Right ventricle myocardium superior (tissue), 1 donor: ENCODE measurements around the gene RNF8. TPM values are rescaled to one million over a fixed set of nuclear protein-coding genes. Genes with fewer than 3 reads are reported as not detected.
"Not testable (repeated sequence)": the region's sequence is repeated elsewhere in the genome, so short reads cannot be mapped to it uniquely, and the experiment has no call there.

Source experiments
- ATAC-seq: fragments of 200-7000 bp; cut with Tn5 transposase; one replicate; pipeline ENCODE4 v1.9.1; 2020; ENCODE audit warnings: mild to moderate bottlenecking; ENCODE audit not compliant: poor library complexity
- DNase-seq: peaks from one replicate; pipeline ENCODE4 v3.0.0-alpha.2; 2020
- intact Hi-C: fragments of 100-400 bp; cut with DNase I; formaldehyde crosslinking; loops from one replicate; pipeline ENCODE4 v1.11.2; 2022
- long read RNA-seq: library from polyadenylated mRNA; unstranded; transcript quantifications from one replicate; pipeline ENCODE4 v2.0.0, GENCODE V29; 2021
- total RNA-seq: library from RNA; stranded (reverse); fragmentation: NEBNext Ultra II Directional; extraction: Animal tissue kit (Norgen Biotek cat#: 25700); gene quantifications from one replicate; pipeline ENCODE4 v1.2.1, GENCODE V29; 2021
- donor health status: DM: no; HTN: yes; CAD: no; lungs with severe emphysema.

Gene RNF8, protein sequence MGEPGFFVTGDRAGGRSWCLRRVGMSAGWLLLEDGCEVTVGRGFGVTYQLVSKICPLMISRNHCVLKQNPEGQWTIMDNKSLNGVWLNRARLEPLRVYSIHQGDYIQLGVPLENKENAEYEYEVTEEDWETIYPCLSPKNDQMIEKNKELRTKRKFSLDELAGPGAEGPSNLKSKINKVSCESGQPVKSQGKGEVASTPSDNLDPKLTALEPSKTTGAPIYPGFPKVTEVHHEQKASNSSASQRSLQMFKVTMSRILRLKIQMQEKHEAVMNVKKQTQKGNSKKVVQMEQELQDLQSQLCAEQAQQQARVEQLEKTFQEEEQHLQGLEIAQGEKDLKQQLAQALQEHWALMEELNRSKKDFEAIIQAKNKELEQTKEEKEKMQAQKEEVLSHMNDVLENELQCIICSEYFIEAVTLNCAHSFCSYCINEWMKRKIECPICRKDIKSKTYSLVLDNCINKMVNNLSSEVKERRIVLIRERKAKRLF
- total RNA-seq = 14.9 TPM
- long read RNA-seq, full-length matches to known transcripts = 44 of 55 reads
- long read RNA-seq, partial matches to known transcripts = 3 of 55 reads
- long read RNA-seq, other reads (novel, unspliced or antisense) = 8 of 55 reads

DNA sequence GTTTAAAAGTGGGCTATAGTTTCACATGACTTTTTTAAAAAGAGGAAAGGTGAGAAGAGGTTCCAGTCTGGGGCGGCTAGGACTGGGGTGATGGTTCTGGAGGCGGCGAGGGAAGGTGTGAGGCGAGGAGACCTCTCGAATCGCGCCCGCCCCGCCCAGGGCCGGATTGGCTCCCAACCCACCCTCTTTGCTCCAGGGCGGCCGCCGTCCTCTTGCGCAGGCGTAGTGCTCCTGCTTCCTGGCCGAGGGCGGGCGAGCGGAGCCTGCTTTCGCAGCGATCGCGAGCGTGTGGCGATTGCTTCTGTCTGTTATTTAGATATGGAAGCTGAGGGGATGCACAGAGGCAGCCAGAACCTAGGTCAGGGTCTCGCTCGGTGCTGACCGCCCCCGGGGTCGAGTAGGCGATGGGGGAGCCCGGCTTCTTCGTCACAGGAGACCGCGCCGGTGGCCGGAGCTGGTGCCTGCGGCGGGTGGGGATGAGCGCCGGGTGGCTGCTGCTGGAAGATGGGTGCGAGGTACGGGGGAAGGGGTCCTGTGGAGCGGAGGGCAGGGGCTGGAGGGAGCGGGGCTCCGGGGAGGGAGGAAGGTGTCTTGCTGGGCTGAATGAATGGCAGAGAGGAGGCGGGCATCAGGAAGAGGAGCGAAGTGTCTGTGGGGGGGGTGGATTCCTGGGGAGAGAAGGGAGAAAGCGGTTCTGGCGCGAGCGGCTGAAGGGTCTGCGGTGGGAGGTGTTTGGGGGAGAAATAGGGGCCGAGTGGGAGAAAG is at the start of gene RNF8:
Gene RNF8 (plus strand): TSS at position 223 of the 765 bp plus-strand sequence. CDS start 182 bp downstream, at position 405.
- DNase-seq (peak; percentile 96), ATAC-seq (peak; percentile 99)
- intact Hi-C loops = no loop called here

DNA sequence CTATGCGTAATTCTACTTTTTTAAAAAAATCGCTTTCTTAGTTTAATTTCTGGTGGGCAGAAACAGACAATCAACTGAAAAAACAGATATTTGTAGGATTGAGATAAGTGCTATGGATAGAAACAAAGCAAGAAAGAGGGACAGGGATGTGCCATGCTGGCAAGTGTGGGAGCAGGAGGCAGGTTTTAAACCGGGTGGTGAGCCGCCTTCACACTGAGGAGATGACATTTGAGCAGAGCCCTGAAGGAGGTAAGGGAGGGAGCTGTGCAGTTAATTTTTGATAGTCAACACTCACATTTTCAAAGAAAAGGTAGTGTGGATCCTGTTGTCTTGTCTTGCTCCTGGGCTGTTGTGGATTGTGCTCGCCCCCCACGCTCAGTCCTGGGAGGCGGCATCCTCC is 49.0 kb upstream of the RNF8 start:
- no peak for DNase-seq
- no peak for ATAC-seq
- intact Hi-C loops = no loop called here

DNA sequence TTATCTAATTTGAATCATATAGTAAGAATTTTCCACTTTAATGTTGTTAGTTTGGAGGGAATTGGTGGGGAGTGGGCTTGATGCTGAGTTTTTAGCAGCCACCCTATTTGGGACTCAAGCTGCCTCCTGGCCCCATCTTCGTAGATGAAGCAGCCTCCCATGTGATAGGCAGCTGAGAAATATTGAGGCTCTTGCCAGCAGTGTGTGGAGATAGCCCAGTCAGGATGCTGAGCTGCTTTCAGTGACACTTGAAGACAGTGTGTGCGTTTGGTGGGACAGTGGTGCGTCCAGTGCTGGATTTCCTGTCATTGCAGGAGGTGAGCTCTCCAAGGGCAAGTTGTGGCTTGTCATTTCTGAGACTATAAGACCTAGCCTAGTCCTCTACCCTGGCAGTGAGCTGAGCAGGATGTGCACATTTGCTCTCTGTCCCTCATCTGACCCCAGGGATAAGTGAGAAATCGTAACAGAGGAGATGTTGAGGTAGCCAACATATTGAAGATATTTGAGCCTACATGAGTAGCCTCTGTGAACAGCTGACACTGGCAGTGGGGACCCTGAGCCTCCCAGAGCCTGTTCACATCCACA is 47.9 kb upstream of the RNF8 start:
- DNase-seq = no peak
- intact Hi-C loops = no loop called here
- ATAC-seq = no peak

DNA sequence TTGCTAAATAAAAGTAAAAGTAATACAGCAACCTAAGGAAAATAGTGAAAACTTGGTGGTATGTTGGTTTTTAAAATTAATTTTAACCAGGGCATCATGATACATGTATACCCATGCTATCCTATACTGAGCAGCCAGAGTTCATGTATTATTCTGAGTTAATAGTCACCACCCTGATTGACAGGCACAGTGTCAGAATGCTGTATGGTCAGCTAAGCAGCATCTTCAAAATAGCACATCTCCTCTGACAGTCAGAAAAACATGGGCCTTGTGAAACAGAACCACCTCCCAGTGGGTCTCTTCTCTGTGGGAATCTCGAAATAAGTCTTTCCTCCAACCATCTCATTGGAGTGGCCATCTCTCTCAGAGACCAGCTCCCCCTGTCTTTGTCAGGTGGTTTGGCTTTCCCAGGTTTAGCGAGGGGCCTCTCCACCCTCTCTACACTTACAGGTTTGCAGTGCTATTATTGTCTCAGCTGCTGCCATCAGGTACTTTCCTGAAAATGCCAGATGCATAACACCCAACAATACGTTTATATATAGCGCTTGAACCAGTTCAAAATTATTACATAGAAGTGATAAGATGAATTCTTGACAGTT is 47.1 kb upstream of the RNF8 start:
- intact Hi-C loops = no loop called here
- DNase-seq = no peak
- peak; percentile 12 for ATAC-seq

DNA sequence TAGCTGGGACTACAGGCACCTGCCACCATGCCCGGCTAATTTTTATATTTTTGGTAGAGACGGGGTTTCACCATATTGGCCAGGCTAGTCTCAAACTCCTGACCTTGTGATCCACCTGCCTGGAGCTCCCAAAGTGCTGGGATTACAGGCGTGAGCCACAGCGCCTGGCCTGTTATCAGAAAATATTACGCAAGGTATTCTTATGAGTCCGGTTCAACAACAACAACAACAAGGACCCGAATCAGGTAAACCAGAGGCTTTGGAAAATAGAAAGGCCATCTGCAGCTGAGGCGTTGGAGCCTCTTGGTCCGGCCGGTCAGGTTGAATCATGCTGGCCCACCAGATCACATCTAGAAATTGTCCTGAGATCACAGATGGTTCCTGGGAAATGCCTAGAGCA is 46.3 kb upstream of the RNF8 start:
- intact Hi-C loops, ATAC-seq, DNase-seq: not testable (repeated sequence)

DNA sequence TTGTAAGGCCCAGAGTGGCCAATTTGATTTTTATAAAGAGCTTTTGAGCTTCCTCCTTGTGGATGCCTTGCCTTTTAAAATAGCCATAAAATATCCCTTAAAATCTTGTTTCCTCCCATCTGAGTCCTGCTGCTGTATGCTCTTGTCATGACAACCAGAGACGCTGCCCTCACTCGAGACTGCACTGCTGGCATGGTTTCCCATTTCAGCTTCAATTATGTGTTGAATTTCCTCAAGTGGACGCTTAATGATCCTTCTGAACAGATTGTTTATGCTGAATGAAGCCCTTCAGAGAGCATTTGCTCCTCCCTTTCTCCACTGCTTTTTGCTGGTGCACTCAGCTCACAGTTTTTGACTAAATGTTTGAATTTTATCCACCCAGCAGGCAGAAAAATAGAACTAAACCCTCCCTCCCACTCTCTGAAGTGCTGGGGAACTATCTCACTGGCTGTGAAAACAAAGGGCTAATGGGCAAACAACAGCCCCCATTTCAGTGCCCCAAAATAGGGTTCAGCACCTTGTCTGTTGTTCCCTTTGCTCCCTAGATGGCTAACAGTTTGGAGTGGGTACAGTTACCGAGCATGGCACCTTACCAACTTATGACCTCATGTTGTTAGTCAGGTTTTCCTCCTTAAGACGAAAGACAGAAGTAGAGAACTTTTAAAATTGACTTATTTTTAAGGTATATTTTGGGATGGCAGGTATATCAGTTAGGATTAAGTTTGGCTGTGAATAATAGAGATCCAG is 45.5 kb upstream of the RNF8 start:
- DNase-seq (no peak), ATAC-seq (peak; percentile 48)
- intact Hi-C loops = no loop called here

DNA sequence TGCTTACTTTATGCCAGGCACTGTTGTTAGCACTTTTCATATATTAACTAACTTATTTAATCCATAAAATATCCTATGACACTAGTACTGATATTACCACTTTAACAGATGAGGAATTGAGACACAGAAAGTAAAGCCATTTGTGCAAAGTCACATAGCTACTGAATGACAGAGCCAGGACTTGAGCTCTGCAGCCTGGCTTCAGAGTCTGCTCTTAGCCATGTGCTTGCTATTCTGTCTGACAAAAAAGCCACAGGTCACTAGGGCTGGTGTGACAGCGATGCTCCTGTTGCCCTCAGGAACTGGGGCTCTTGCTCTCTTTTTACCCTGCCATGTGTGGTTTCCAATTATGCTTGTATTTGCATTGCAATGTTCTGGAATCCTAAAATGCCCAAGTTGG is 44.7 kb upstream of the RNF8 start:
- ATAC-seq = no peak
- no peak for DNase-seq
- intact Hi-C loops = no loop called here

DNA sequence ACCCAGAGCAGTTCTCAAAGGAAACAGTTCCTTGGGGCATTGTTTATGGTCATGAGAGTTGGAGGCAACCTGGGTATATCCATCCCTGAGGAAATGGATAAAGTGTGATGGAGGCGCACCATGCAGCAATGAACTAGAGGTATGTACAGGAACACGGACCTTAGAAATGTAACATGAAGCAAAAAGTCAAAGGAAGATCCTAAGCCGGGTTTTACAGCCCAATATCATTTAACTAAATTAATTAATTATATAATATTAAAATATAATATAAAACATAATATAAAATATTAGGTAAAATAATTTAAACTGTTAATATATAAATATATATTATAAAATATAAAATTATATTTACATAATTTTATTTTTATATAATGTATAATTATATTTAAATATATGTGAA is 44.1 kb upstream of the RNF8 start:
- intact Hi-C loops = no loop called here

DNA sequence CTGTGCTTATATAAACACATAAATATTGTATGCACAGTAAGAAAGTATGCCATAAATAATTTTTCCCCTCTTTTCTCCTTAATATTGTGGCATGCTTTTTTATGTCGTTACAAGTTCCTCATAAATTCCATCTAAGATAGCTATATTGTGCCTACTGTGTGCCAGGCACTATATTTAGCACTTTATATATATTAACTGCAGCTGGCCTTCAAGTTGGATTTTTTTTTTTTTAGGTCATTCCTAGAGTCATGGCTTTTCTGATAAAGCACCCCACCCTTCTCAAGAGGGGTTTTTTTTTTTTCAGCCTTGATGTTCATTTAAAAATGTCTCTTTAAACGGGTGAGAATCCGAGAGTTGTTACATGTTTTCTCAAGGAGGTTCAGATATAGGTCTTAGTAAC is 42.8 kb upstream of the RNF8 start:
- intact Hi-C loops = no loop called here
- DNase-seq (no peak), ATAC-seq (no peak)

More for the DNA sequence above, 44.1 kb upstream of the RNF8 start:
- ATAC-seq (no peak), DNase-seq (no peak)

DNA sequence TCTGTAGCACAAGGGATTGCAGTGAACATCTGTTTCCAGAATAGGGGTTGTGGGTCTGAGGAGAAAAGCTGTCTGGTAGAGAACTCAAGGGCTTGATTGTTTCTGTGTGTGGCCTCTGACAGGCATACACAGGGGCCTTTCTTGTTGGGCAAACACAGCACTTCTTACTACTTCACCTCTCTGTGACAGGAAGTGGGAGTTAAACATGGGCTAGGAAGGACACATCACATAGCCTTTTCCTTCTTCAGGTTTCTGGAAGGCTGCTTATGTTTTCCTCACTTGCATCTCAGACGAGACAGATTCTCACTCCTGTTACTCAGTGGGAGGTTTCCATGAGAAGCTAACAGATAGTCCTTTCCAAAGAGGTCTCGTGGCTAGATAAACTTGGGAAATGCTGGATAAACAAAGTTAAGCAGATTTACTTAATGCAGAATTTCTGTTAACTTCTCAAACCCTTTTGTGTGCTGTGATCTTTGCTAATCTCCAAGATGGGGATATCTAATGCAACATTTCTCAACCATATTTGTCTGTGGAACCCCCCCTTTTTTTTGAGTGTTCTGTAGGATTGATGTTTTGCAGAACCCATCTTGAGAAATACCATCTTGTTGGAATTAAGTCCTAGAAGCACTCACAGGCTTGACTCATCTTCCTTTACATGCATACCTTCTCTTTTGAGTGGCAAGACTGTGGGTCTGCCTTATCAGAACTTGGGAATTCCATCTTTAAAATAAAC is 41.9 kb upstream of the RNF8 start:
- intact Hi-C loops = no loop called here
- no peak for ATAC-seq
- no peak for DNase-seq

DNA sequence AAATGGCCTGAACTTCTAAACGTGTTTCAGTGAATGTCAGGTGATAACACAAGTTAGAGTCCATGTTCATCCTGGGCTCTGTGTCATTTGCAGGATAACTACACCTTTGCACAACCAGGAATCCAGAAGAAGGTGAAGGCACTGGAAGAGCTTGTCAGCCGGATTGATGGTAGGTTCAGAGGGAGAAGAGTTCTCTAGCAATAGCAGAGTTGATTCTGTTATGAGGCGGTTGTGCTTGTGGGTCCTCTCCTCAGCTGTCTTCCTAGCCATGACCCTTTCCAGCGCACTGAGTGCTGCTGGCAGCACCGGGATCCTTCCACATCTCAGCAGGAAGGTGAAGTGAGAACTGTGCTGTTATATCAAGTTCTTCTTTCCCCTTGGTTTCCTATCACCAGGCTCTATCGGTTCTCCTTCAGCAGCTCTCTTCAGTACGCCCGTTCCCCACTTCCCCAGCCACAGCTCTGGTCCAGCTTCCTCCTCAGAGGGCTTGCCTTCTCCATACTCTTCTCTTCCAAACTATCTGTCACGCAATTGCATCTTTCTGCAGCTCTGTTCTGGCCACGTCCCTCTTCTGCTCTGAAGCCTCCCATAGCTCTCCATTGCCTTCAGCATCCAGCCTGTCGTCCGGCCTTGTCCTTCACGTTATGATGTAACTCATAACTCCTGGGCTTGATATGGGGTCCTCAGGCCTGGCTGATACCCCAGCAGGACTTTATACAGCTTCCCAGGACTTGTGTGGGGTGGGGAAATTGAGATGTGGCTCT is 39.9 kb upstream of the RNF8 start:
- DNase-seq = no peak
- intact Hi-C loops = no loop called here
- no peak for ATAC-seq

DNA sequence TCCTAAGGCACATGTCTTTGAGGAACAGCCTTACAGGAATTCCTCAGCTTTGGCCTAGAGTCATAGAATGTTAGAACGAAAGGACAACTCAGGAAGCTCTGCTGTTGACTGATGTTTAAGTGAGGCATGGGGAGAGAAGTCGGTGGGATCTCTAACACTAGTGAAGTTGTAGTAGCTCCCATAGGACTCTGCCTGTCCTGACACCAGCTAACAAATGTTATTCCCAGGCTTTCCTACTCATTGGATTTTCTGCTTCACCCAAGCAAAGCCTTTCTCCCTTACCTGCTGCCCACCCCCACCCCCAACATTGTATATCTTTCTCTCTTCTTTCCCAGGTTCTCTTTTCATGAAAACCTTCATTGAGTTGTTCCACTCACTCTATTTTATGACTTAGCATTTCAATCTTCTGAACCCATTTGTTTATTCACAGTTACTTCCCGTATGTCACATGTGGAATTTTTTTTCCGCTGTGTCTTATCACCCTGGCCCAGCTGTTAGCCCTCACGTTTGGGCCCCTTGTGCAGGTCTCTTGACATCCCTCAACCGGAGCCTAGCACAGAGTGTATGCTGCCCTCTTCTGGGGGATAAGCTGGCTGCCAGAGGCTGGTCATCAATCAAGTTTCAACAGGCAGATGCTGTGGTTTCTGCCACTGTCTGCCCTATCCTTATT is 39.2 kb upstream of the RNF8 start:
- intact Hi-C loops = no loop called here
- peak; percentile 54 for ATAC-seq
- no peak for DNase-seq

DNA sequence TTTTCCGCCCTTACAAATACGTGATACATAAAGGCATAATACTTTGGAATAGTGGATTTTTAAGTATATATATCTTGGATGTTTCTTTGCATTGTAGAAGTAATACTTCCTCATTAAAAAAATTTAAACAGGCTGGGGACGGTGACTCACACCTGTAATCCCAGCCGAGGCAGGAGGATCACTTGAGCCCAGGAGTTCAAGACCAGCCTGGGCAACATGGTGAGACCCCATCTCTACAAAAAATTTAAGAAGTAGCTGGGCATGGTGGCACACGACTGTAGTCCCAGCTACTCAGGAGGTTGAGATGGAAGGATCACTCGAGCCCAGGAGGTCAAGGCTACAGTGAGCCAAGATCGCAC is 38.6 kb upstream of the RNF8 start:
- DNase-seq = no peak
- ATAC-seq = no peak
- intact Hi-C loops = no loop called here

DNA sequence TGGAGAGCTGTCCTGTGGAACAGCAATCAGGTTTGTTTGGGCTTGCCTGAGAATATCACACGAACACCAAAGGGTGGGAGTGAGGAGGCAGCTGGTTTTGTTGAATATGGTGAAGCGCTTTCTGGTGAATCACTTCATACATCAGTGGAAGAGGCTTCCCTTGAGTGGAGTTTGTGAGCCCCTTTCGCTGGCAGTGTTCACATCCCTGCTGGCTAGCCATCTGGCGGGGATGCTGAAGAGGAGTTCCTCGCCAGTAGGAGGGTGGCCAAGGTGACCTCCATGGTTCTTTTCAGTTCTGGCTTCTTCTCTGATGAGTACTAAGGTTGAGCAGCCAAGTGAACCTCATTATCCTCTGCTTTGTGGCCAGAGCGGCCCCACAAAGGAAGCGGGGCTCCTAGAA is 37.7 kb upstream of the RNF8 start:
- no peak for ATAC-seq
- intact Hi-C loops = no loop called here
- DNase-seq = no peak

DNA sequence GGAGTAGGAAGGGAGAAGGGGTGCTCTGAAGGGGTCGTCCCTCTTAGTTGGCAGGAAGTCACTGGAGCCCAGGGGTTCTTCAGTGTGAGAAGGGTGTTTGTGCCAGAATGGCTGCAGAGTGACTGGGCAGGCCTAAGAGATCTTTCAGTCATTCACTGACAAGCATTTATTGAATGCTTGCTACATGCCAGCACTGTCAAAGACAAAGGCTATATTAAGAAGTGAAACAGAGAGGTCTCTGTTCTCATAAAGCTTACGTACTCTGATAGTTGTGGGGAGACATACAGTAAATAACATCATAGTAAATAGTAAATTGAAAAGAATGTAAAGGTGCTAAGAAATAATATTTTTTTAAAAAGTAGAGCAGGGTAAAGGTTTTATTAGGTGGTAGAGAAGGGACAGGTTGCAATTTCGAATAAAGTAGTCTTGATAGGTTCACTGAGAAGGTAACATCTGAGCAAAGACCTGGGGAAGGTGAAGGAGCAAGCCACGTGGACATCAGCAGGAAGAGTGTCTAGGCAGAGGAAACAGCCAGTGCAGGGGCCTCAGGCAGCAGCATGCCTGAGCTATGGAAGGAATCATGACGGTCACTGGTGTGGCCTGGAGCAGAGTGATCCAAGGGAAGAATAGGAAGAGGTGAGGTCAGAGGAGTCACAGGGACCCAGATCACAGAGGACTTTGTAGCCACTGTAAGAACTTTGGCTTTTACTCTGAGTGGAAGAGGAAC is 36.3 kb upstream of the RNF8 start:
- intact Hi-C loops = no loop called here
- DNase-seq = no peak
- ATAC-seq = no peak

DNA sequence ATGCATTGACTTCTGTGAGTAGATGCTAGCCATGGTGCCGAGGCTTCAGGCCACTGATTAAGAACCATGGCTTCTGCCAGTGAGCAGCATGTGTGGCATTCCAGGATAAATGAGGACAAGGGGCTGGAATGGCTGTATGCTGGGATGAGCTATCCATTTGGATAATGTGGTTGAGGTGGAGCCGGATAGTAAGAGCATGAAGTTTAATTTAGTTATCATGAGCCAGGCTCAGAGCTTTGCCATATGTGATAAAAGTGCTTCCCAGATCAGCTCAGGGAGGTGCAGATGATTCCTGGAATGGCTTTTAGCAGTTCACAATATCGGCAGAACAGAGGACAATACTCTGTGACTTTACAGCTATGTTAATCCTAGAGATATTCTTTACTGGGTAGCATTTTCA is 34.6 kb upstream of the RNF8 start:
- intact Hi-C loops = no loop called here

More for the DNA sequence above, 34.6 kb upstream of the RNF8 start:
- DNase-seq (no peak), ATAC-seq (peak; percentile 28)
